WERI-Rb-1 (cell line): ENCODE data around the gene PCSK5.

Source experiments
- DNase-seq: peaks from one replicate; pipeline ENCODE4 v3.0.0-alpha.2; 2020
- H3K27ac ChIP-seq: fragments of 250-450 bp; sonication (Bioruptor Pico); 2 replicates; pipeline ENCODE4 v1.5.1; 2020; ENCODE audit warnings: mild to moderate bottlenecking, moderate library complexity
- H3K27me3 ChIP-seq: fragments of 250-450 bp; sonication (Bioruptor Pico); 2 replicates; pipeline ENCODE4 v1.5.1; 2021; ENCODE audit warnings: mild to moderate bottlenecking, low read depth, moderate library complexity; ENCODE audit not compliant: insufficient read depth, severe bottlenecking
- H3K36me3 ChIP-seq: fragments of 250-450 bp; sonication (Bioruptor Pico); 2 replicates; pipeline ENCODE4 v1.5.1; 2020; ENCODE audit warnings: mild to moderate bottlenecking, moderate library complexity
- H3K4me3 ChIP-seq: 2 replicates; pipeline ENCODE4 v1.5.1; 2011; ENCODE audit warnings: low read depth, mild to moderate bottlenecking, control low read depth, low read length
- H3K9me3 ChIP-seq: fragments of 250-450 bp; sonication (Bioruptor Pico); 2 replicates; pipeline ENCODE4 v1.5.1; 2021; ENCODE audit warnings: mild to moderate bottlenecking, moderate library complexity; ENCODE audit not compliant: severe bottlenecking
- TF ChIP-seq, protein P1 (sequence below): IDR thresholded peaks from 2 replicates; pipeline ENCODE4 v1.5.1; 2011; ENCODE audit warnings: low read depth, mild to moderate bottlenecking, control low read depth, inconsistent platforms, low read length

The PCSK5 gene

DNA sequence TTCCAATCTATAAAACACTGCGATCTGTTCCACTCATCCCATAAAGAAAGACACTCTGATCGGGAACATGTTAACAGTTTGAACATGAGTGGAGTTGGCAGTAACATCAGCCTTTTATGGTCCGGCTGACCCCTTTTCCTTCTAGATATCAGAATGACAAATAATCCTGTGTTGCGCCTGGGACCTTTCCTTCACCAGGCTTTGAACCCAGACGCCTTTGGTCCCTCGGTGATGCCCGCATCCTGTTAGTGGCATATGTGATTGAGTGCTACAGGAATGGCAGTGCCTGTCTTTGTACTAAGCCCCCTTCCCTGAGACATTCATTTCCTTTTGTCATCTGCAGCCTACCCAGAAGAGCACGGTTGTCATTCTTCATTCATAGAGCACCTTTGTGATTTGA is 209.0 kb downstream of the PCSK5 start:
- TF ChIP-seq, protein P1, sequence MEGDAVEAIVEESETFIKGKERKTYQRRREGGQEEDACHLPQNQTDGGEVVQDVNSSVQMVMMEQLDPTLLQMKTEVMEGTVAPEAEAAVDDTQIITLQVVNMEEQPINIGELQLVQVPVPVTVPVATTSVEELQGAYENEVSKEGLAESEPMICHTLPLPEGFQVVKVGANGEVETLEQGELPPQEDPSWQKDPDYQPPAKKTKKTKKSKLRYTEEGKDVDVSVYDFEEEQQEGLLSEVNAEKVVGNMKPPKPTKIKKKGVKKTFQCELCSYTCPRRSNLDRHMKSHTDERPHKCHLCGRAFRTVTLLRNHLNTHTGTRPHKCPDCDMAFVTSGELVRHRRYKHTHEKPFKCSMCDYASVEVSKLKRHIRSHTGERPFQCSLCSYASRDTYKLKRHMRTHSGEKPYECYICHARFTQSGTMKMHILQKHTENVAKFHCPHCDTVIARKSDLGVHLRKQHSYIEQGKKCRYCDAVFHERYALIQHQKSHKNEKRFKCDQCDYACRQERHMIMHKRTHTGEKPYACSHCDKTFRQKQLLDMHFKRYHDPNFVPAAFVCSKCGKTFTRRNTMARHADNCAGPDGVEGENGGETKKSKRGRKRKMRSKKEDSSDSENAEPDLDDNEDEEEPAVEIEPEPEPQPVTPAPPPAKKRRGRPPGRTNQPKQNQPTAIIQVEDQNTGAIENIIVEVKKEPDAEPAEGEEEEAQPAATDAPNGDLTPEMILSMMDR: no peak
- Histone ChIP-seq H3K9me3 (no peaks in the 10 kb centered on the region), H3K27me3 (no peaks in the 10 kb centered on the region), H3K36me3 (no peaks in the 10 kb centered on the region), H3K4me3 (no peak overlapping the region), H3K27ac (no peak overlapping the region)
- DNase-seq: no peak

DNA sequence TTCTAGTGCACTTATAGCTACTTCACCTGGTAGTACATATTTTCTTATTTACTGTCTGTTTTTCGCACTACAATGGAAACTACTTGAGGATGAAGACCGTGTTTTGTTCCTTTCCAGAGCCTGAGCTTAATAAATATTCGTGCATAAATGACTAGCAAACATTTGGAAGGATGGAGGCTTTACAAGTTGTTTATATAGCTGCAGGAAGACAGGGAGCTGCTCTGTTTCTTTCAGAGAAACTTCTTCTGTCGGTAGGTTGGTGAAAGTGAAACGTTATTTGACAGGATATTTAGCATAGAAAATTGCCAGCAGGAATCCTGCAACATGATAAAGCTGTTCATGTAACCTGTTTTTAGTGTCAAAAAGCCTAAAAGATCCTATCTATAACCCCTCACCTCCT is 210.6 kb downstream of the PCSK5 start:
- Histone ChIP-seq H3K27me3 (no peaks in the 10 kb centered on the region), H3K4me3 (no peak overlapping the region), H3K9me3 (no peaks in the 10 kb centered on the region), H3K36me3 (no peaks in the 10 kb centered on the region), H3K27ac (no peak overlapping the region)
- DNase-seq: no peak
- TF ChIP-seq, protein P1: no peak

DNA sequence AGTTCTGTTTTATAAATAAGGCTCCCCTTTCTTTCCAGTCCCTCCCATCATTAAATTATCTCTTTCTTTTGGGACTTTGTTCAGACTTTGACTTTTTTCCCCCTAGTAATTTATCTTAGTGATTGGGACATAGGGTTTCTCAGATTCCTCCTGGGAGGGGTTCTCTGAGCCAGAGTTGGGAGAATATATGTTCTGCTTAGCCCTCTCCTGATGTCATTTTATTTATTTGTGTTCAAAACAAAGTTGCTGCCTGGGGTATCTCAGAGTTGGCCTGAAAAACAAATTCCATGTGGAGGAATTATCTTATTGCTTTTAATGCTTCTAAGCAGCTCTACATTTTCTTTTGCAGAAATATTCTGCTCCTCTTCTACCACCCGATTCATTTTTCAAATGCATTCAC is 211.0 kb downstream of the PCSK5 start:
- H3K9me3 ChIP-seq: no peaks in the 10 kb centered on the region
- no peak overlapping the region for H3K4me3 ChIP-seq
- no peaks in the 10 kb centered on the region for H3K36me3 ChIP-seq
- TF ChIP-seq, protein P1: no peak
- H3K27me3 ChIP-seq: no peaks in the 10 kb centered on the region
- no peak overlapping the region for H3K27ac ChIP-seq
- DNase-seq: no peak

DNA sequence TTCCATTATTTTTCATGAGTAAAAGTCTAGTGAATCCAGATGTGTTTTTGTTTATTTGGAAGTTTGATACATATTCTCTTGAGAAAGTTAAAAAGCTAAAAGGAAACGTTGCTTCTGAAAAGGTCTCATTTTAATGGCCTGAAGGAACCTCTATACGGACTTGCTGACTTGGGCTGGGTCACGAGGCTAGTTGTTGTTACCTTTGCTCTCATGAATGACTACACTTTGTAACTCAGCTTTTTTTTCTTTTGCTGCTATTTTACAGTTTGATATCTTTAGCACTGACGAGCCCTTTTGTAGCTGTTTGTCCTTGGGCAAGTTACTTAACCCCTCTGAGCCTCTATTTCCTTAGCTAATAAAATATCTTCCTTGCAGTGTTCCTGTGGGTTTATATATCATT is 211.5 kb downstream of the PCSK5 start:
- no peaks in the 10 kb centered on the region for H3K9me3 ChIP-seq
- DNase-seq: no peak
- no peaks in the 10 kb centered on the region for H3K36me3 ChIP-seq
- H3K27me3 ChIP-seq: no peaks in the 10 kb centered on the region
- TF ChIP-seq, protein P1: no peak
- no peak overlapping the region for H3K4me3 ChIP-seq
- H3K27ac ChIP-seq: no peak overlapping the region

DNA sequence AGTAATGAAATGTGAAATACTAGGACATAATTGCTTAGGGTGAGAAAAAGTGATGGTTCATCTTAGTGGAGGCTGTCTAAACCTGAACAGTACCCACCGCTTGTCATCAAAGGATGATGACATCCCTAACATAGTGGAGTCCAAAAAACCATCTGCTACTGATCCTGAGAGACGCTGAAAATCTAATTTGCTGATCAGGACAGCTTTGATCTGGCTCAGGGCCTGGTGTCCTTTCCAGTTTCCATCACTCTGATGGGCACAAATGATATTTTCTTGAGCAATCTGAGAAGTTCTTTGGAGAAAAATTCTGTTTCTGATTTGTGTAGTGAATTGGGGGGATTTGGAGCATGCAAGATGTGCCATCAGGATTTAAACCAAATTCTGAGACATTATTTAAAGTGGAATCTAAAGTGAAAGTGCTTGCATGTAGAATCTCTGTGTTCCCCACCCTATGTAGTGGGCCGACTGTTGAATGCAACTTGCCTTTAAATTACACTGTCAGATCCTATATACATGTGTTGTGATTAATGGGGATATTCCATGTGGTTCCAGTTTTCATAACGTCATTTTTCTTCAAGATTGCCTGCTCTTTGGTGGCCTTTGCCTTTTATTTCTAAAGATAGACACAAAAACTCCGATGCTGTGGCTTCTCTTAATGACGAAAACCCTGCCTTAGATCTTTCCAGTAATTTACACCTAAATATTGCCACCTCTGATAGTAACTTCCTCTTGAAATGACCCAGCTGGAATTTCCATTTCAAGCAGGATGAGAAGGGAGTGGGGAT is 213.2 kb downstream of the PCSK5 start:
- H3K27ac ChIP-seq: no peak overlapping the region
- no peak overlapping the region for H3K4me3 ChIP-seq
- TF ChIP-seq, protein P1: no peak
- DNase-seq: no peak
- no peaks in the 10 kb centered on the region for H3K27me3 ChIP-seq
- no peaks in the 10 kb centered on the region for H3K36me3 ChIP-seq
- H3K9me3 ChIP-seq: no peaks in the 10 kb centered on the region

DNA sequence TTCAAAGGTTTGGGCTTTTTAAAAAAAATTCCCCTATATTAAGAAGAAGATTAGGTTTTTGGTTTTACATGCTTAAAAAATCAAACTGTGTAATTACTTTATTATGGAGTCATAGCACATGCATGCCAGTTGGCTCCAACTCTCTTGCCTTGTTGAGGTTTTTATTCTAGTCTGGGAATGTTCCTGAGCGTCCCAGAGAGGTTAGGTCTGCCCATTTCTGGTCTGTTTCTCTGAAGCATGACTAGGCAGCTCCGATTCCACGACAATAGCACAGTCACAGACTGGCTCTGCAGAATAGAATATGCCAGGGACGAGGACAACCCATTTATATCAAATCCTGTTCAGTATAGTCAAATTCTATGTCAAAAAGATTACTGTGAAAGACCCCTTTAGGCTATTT is 217.0 kb downstream of the PCSK5 start:
- Histone ChIP-seq H3K9me3 (no peaks in the 10 kb centered on the region), H3K27me3 (no peaks in the 10 kb centered on the region), H3K4me3 (no peak overlapping the region), H3K27ac (no peak overlapping the region), H3K36me3 (no peaks in the 10 kb centered on the region)
- no peak for DNase-seq
- TF ChIP-seq, protein P1: no peak
